Thyroid gland (tissue), 4 donors: ENCODE data around the gene LGALSL.

Experiments
- CTCF ChIP-seq, 6 experiments: fragments of 200-600 bp in 3 of 6; fragments of 450-650 bp in 3 of 6; sonication (generic) in 3 of 6; IDR thresholded peaks; one replicate each; pipeline ENCODE4 v1.5.1; 2016 to 2019; ENCODE audit warnings: antibody characterized with exemption in 6 of 6, mild to moderate bottlenecking in 2 of 6, inconsistent platforms in 1 of 6, moderate library complexity in 1 of 6
- POLR2A ChIP-seq, 2 donors: fragments of 450-650 bp; IDR thresholded peaks; one replicate each; pipeline ENCODE4 v1.6.1; 2017; ENCODE audit warnings: antibody characterized with exemption in 2 of 2, mild to moderate bottlenecking in 2 of 2, moderate library complexity in 1 of 2

DNA sequence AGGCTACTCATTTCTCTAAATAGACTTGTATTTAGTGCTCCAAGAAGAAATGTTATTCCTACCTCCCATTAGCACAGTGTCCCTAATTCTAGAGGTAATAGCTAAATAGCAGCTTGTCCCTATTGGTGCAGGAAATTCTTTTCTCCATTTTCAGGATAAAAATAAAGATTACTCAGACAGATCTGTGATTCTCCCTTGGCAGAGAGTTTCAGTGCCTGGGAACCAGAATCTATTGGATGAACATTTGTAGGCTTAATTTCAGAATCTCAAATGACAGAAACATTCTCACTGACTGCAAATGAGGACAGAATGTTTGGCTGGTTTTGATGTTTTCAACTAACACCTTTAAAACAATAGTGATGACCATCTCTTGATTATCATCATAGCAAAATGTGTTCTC is 33.3 kb upstream of the LGALSL start:
- no peak for TF ChIP-seq CTCF (IDR thresholded peaks at IDR 0.05)
- no peak for TF ChIP-seq POLR2A (IDR thresholded peaks at IDR 0.05)
